HUES64 (cell line): Measurements from ENCODE around the gene FANCG.

ENCODE experiments used
- H3K27ac ChIP-seq: 2 replicates; pipeline ENCODE4 v1.7.0; 2013; ENCODE audit warnings: low read depth, low read length, inconsistent platforms
- H3K27me3 ChIP-seq: 2 replicates; pipeline ENCODE4 v1.6.1; 2013; ENCODE audit warnings: mild to moderate bottlenecking, low read length; ENCODE audit not compliant: insufficient read depth
- H3K36me3 ChIP-seq: 2 replicates; pipeline ENCODE4 v1.6.1; 2013; ENCODE audit warnings: mild to moderate bottlenecking, low read length; ENCODE audit not compliant: insufficient read depth
- H3K4me1 ChIP-seq: 2 replicates; pipeline ENCODE4 v1.6.1; 2013; ENCODE audit warnings: mild to moderate bottlenecking, low read length, moderate library complexity; ENCODE audit not compliant: insufficient read depth
- H3K4me3 ChIP-seq: 2 replicates; pipeline ENCODE4 v1.5.1; 2013; ENCODE audit warnings: mild to moderate bottlenecking, low read length, moderate library complexity
- H3K9ac ChIP-seq: 2 replicates; pipeline ENCODE4 v1.6.1; 2013; ENCODE audit warnings: mild to moderate bottlenecking, low read depth, low read length
- H3K9me3 ChIP-seq: 2 replicates; pipeline ENCODE4 v1.6.1; 2013; ENCODE audit warnings: low read depth, low read length; ENCODE audit not compliant: insufficient read depth
- WGBS: fragments of 150-250, 120-280 bp; methylation state at CpG from one replicate; pipeline ENCODE4 v1.1.7; 2013; ENCODE audit warnings: missing lambda C conversion rate; 5-methylcytosine and 5-hydroxymethylcytosine counted together

FANCG gene

DNA sequence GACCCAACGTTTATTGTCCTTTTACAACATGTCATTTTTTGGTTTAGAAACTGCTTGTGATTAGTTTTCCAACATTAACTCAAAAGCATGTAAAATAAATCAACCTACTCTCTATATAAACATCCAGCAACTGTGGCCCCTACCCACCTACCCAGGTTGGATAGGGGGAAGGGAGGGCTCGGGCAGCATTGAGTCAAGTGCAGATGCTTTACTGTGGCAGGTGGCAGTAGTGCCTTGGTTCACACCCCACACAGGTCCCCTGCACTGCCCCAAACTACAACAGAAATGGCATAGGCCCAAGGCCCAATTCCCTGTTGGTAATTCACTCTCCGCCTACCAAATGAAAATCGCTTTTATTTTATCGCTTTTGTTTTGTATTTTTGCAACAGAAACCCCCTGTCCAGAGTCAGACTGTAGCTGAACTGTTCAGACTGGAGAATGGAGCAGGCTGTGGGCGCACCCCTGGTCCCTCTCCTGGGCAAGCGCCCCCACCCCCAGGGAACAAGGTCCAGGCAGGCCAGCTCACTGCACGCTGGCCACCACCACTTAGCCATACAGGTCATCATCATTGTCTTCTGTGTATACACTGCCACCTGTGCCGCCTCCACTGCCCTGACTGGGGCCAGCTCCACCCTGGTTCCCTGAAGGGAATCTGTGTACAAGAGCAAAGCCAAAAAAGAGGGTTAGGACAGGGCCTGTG is 23.0 kb downstream of the FANCG start:
- 96% methylated on average over 8 of the region's 9 CpGs for WGBS
- Histone ChIP-seq H3K36me3 (peaks cover 83% of the 10 kb centered on the region), H3K4me1 (no peaks in the 10 kb centered on the region), H3K27me3 (no peaks in the 10 kb centered on the region), H3K9ac (no peak overlapping the region), H3K4me3 (no peak overlapping the region), H3K9me3 (no peaks in the 10 kb centered on the region), H3K27ac (no peak overlapping the region)

DNA sequence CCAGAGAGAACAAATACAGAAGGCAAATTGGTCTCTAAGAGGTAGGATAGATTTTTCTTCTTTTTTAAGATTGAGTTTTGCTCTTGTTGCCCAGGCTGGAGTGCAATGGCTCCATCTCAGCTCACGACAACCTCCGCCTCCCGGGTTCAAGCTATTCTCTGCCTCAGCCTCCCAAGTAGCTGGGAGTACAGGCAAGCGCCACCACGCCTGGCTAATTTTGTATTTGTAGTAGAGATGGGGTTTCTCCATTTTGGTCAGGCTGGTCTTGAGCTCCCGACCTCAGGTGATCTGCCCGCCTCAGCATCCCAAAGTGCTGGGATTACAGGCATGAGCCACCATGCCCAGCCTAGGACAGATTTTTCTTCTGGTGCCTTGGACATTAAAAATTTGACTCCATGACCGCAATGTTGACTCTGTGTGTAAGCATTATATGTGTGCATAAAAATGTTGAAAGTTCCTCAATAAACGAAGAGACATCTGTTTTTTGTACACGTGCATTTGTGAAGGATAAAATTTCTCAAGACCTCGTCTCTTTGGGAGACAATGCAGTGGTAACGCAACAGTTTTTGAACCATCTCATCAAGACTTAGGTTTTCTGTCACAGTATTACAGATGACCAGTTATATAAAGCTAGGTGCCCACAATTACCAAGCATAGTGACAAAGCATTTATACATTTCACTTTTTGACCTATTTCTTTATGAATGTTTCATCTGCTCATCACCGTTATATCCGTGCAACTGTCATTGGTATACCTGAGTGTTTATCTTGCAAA is 24.7 kb downstream of the FANCG start:
- no peak overlapping the region for H3K9ac ChIP-seq
- no peak overlapping the region for H3K4me3 ChIP-seq
- H3K4me1 ChIP-seq, result no peaks in the 10 kb centered on the region
- H3K9me3 ChIP-seq, result no peaks in the 10 kb centered on the region
- H3K27me3 ChIP-seq, result no peaks in the 10 kb centered on the region
- 96% methylated on average over 14 of the region's 14 CpGs for WGBS
- H3K27ac ChIP-seq, result no peak overlapping the region
- H3K36me3 ChIP-seq, result peaks cover 77% of the 10 kb centered on the region

DNA sequence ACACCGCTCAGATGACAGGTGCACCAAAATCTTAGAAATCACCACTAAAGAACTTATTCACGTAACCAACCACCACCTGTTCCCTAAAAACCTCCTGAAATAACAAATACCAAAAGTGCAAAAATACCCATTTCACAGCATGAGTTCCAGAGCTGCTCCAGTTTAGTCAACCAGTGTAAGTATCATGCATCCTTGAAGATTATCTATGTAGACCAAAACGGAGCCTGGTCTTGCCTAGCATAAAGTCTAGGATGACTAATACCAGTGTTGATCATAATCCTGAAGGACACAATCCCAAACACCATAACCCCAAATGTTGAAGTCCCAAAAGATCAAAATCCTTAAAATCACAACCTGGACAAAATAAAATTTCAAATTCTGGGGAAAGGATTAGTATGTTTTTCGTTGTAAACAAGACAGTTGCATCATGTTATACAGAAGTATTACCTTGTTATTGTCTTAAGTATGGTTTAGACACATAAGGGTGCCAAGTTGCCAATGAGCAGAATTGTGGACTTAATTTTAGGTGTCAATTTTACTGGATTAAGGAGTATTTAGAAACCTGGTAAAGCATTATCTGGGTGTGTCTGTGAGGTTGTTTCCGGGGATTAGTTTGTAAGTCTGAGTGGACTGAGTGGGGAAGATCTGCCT is 25.4 kb downstream of the FANCG start:
- Histone ChIP-seq H3K9me3 (no peaks in the 10 kb centered on the region), H3K4me3 (no peak overlapping the region), H3K36me3 (peaks cover 72% of the 10 kb centered on the region), H3K4me1 (no peaks in the 10 kb centered on the region), H3K9ac (no peak overlapping the region), H3K27ac (no peak overlapping the region), H3K27me3 (no peaks in the 10 kb centered on the region)
- 57% methylated on average over 5 of the region's 5 CpGs for WGBS

DNA sequence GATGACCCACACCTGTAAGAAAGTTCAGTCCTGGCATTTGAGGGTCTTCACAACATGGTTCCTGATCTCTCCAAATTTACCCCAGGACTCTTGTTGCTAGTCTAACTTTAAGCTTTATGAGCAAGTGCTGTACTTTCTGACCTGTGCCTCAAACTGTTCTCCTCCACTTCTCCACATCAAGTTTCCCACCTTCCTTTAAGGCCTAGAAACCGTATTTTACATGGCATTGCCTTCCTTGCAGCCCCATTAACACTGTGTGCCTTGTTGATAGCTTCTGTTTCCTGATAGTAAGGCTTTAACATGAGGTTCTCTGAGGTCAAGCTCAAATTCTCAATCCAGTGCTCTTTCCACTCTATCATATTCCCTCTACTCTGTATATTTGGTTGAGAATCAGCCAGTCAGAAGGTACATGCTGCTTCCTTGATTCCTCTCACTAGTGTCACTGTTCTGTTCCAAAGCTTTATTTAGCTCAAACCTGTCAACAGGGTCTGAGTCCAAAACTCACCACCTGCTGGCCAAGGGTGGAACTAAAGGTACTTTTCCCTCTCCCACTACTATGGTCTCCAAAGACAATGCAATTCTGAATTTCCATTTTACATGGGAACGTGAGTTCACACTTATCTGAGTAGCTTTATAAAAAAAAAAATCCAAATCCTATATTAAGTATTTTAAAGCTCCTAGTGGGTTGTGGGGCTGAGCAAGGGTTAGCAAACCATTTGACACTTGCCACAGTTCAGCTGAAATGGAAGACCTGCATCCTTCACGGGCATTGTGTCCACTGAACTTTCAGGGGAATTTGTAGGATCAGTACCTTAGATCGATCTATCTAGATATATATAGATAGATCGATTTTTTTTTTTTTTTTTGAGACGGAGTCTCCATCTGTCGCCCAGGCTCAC is 28.4 kb downstream of the FANCG start:
- no peaks in the 10 kb centered on the region for H3K4me1 ChIP-seq
- H3K27ac ChIP-seq, result no peak overlapping the region
- 92% methylated on average over 6 of the region's 7 CpGs for WGBS
- H3K4me3 ChIP-seq, result no peak overlapping the region
- no peaks in the 10 kb centered on the region for H3K9me3 ChIP-seq
- peaks cover 49% of the 10 kb centered on the region for H3K36me3 ChIP-seq
- no peaks in the 10 kb centered on the region for H3K27me3 ChIP-seq
- H3K9ac ChIP-seq, result no peak overlapping the region

DNA sequence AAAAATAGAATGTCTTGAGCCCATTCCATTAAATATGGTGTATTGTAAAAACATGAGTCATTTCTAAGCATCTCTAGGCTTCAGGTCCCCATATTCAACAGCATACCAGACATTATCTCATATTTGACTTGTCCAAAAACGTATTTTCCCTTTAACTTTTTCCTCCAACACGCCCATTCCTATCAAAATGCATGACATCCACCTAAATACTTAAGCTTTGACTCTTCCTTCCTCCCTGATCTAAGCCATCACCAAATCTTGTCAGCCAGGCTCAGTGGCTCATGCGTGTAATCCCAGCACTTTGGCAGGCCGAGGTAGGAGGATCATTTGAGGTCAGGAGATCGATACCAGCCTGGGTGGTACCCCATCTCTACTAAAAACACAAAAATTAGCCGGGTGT is 31.2 kb downstream of the FANCG start:
- H3K27ac ChIP-seq, result no peak overlapping the region
- H3K4me1 ChIP-seq, result 0 out of 2 replicates have a peak, but pooled peaks cover 6% of the 10 kb centered on the region
- H3K9ac ChIP-seq, result no peak overlapping the region
- no peak overlapping the region for H3K4me3 ChIP-seq
- H3K27me3 ChIP-seq, result no peaks in the 10 kb centered on the region
- no peaks in the 10 kb centered on the region for H3K9me3 ChIP-seq
- WGBS, result 97% methylated on average over 6 of the region's 6 CpGs
- H3K36me3 ChIP-seq, result peaks cover 28% of the 10 kb centered on the region

DNA sequence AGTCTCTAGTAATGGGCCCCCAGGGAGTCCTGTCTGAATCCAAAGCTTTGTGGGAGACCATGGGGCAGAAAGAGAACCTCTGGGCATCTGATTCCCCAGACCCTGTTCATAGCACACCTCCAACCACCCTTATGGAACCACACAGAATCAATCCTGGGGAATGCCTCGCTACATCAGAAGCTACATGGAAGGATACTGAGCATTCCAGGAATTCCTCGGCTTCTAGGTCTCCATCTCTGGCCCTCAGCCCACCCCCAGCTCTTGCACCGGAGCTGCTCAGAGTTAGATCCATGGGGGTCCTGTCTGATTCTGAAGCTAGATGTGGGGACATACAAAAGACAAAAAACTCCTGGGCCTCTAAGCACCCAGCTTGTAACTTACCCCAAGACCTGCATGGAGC is 35.7 kb downstream of the FANCG start:
- no peaks in the 10 kb centered on the region for H3K27me3 ChIP-seq
- H3K4me3 ChIP-seq, result no peak overlapping the region
- H3K4me1 ChIP-seq, result 0 out of 2 replicates have a peak, but pooled peaks cover 6% of the 10 kb centered on the region
- H3K9ac ChIP-seq, result no peak overlapping the region
- peaks cover 11% of the 10 kb centered on the region; the same call in 1 of the 2 replicates for H3K36me3 ChIP-seq
- 83% methylated on average over 3 of the region's 3 CpGs for WGBS
- H3K27ac ChIP-seq, result no peak overlapping the region
- H3K9me3 ChIP-seq, result no peaks in the 10 kb centered on the region

GRCh38 chr9:35042891-35043545 is 36.7 kb downstream of the FANCG start:
- Histone ChIP-seq H3K4me1 (0 out of 2 replicates have a peak, but pooled peaks cover 6% of the 10 kb centered on the region), H3K9me3 (no peaks in the 10 kb centered on the region), H3K27me3 (no peaks in the 10 kb centered on the region), H3K4me3 (no peak overlapping the region), H3K9ac (no peak overlapping the region), H3K36me3 (peaks cover 7% of the 10 kb centered on the region; the same call in 1 of the 2 replicates), H3K27ac (no peak overlapping the region)
- 90% methylated on average over 6 of the region's 6 CpGs for WGBS

DNA sequence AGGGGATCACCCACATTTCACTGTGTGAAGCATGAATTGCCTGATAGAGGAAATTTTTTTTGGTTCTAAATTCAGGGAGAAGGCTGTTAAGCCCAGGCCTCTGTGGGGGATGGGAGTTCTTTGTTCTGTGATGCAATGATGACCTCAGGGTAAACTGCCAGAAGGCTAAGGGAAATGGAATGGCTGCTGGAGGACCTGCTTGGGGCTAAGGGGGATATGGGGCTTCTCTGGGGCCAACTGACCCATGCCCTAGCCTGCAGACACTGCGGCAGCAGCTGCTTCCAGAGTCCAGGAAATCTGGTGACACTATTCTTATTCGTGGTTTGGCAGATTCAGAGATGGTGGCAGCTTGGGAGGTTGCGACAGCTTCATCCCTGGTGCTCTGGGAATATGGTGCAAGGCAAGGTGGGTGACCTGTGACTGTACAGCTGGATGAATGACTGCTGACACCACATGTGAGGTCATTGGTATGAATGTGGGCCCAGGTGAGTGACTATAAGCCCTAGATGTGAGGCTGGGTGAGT is 37.6 kb downstream of the FANCG start:
- 93% methylated on average over 3 of the region's 3 CpGs for WGBS
- Histone ChIP-seq H3K27ac (no peak overlapping the region), H3K4me3 (no peak overlapping the region), H3K9ac (no peak overlapping the region), H3K4me1 (0 out of 2 replicates have a peak, but pooled peaks cover 6% of the 10 kb centered on the region), H3K9me3 (no peaks in the 10 kb centered on the region), H3K36me3 (peaks cover 6% of the 10 kb centered on the region; the same call in 1 of the 2 replicates), H3K27me3 (no peaks in the 10 kb centered on the region)

DNA sequence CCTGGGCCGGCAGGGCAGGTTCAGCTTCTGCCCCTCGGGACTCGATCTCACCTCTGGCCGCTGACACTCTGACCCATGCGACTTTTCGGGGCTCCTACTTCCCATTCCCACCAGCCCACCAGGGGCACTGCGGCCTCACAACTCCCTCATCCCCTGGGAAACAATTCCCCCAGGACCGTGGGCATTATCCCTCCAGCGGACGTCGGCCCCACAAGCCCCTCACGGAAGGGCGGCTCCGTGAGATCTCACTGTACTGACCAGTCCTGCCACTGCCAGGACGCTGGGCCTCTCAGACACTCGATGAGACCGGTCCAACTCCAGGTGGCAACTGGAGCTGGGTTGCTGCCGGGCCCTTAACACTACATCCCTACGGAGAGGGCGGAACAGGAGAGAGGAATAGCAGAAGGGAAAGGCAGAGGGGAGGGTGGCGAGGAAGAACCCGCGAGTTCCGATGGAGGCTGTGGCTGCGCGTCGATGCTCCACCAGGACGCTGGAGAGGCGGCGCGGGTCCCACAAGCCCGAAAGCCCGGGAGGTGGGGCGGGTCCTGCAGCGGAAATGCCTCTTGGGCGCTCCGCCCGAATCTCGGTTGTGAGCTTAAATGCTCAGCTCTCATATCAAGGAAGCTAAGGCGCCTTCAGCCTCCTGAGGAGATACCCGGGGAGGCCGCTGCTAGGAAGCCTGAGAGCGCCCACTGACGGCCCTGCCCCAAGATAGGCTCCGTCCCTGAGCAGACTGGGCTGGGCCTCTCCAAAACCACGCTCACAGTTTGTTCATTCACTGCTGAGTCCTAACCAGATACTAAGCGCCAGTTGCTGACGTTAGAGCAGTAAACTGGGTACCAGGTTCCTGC is 43.7 kb downstream of the FANCG start:
- Histone ChIP-seq H3K4me3 (no peak overlapping the region), H3K27me3 (no peaks in the 10 kb centered on the region), H3K27ac (no peak overlapping the region), H3K9me3 (no peaks in the 10 kb centered on the region; the same call in 1 of the 2 replicates), H3K4me1 (no peaks in the 10 kb centered on the region), H3K9ac (no peak overlapping the region), H3K36me3 (no peaks in the 10 kb centered on the region)
- 95% methylated on average over 48 of the region's 48 CpGs for WGBS
